HUDEP-2 (cell line): ENCODE results near the gene CBY2.
A peak's percentile ranks its signal among the peaks of the same experiment; 100 is the strongest.
"Not testable (repeated sequence)": the region's sequence is repeated elsewhere in the genome, so short reads cannot be mapped to it uniquely, and the experiment has no call there.

ENCODE experiments used
- DNase-seq, 76 experiments: peaks; one replicate each; lab custom pipeline; 2025; ENCODE audit not compliant: unreplicated experiment in 76 of 76; lab: John Stamatoyannopoulos, UW

Gene CBY2

GRCh38 chr13:45737571-45738017 lies 35.5 kb downstream of the CBY2 start:
- DNase-seq, result peak in 6 of 76 experiments; percentile 7 to 12 (median 8)

- no peak for DNase-seq
Observed at GRCh38 chr13:45742985-45743384, 40.9 kb downstream of the CBY2 start.

DNA sequence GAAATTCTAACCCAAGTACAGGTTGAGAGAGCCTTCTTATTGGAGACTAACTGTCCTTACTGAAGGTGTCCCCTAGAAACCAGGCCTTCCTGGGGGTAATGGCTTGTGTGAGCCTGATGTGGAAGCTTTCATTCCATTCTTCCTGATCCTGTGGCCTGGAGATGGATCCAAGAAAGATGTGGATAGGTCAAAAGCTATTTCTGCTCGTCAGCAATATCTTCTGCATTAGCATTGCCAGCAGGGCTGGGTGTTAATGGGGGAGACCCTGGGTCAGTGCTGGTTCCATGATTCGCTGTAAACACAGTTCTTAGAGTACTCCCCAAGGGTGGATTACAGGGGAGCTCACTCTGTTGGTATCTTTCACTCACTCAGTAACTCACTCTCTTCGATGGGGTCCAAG lies 42.9 kb downstream of the CBY2 start:
- no peak for DNase-seq

- DNase-seq, result no peak
Observed at GRCh38 chr13:45747071-45747470, 45.0 kb downstream of the CBY2 start.

GRCh38 chr13:45748941-45749759 lies 47.0 kb downstream of the CBY2 start:
- DNase-seq, result no peak

DNA sequence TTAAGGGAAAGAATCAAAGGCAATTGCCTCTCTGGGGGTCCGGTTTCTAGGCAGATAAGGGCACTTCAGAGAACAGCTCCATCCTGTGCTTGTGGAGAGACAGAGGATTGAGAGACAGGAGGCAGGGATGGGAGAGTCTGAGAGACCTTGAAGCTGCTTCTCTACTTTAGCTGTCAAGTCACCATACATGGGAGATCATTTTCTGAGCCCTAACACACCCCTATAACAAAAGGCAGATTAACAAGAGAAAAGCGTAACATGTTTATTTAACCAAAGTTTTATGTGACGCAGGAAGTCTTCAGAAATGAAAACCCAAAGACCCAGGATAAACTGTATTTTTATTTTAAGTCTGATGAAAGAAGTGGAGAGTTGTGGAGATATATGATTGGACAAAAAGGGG lies 48.4 kb downstream of the CBY2 start:
- no peak for DNase-seq

GRCh38 chr13:45751885-45752284 lies 49.8 kb downstream of the CBY2 start:
- no peak for DNase-seq

- DNase-seq, result no peak
Observed at GRCh38 chr13:45752510-45752909, 50.4 kb downstream of the CBY2 start.

DNA sequence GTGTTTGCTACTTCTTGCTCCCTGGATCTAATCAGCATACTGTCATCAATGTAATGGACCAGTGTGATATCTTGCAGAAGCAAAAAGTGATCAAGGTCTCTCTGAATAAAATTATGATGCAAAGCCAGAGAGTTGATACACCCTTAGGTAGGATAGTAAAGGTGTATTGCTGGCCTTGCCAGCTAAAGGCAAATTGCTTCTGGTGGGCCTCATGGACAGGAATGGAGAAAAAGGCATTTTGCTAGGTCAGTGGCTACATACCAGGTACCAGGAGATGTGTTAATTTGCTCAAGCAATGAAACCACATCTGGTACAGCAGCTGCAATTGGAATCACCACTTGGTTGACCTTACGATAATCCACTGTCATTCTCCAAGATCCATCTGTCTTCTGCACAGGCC lies 54.4 kb downstream of the CBY2 start:
- not testable (repeated sequence) for DNase-seq

DNA sequence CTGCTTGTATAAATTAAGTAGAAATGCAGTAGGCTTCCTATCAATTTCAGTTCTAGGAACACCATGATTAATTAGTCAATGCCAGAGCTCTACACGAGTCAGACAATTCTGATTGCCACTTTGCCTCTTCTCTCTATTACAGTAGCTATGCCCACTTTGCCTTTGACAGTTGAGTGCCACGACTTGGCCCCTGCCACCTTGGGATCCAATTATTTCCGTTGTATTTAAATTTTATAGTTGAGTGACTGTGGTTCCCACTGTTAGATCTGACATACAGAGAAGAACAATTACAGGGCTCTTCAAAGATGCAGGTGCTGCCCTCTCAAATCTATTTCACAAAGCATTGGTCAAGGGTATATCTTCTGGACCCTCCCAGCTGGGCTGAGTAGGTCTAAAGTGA lies 55.5 kb downstream of the CBY2 start:
- not testable (repeated sequence) for DNase-seq

GRCh38 chr13:45763419-45763818 lies 61.3 kb downstream of the CBY2 start:
- no peak for DNase-seq
